Activated naive CD4-positive, alpha-beta T cell treated with Interleukin-2 at 50 U/mL for 16 hours (primary cell): ENCODE results near the gene FLT1.

Source experiments
- DNase-seq: peaks from one replicate; pipeline ENCODE4 v3.0.0-alpha.2; 2020

The FLT1 gene

DNA sequence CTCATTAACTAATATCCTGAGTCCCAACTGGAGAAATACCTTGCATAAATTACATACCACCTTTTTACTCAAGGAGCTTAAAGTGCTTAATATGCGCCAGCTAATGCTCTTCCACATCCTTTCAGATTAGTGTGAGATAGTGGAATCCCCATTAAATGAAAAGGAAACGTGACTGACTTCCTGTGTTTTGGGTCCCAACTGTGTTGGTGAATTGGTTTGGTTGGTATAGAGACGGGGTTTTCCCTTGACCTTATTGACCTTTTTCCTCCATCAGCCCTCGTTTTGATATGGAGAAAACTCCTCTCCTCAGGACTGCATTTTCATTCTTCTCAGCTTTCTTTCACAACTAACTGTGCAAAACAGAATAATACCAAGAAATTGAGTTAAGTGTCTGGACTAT is 193.1 kb downstream of the FLT1 start:
- no peak for DNase-seq

DNA sequence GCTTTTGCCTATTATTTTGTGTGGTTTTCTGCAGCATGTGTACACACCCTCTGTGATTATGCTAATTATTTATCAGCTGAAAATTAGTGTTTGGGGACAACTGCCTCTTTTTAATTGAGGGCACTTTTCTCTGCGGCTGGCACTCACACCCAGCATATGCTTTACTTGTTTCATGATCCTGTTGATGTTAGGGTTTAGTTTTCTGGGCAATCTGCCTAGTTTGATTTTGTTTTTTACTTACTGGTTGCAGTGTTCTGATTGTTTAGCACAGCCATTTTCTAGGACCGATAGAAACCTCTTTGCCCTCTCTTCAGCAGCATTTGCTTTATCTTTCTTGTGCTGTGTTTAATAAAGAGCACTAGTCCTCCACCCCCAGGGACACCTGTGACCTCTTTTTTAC is 195.0 kb downstream of the FLT1 start:
- DNase-seq: no peak

DNA sequence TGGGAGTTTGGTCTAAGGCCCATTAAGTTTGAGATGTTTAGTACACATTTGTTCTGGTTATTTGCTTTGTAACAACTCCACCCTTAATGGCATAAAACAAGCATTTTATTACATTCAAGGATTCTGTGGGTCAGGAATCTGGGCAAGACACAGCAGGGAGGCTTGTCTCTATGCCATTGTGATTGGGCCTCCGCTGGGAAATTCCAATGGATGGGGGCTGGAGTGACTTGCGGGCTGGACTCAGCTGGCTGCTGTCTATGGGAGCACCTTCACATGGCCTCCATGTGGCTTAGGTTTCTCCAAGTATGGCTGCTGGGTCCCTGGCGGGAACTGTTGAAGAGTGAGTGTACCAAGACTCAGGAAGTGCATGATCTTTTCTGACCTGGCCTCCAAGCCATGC is 197.6 kb downstream of the FLT1 start:
- no peak for DNase-seq

DNA sequence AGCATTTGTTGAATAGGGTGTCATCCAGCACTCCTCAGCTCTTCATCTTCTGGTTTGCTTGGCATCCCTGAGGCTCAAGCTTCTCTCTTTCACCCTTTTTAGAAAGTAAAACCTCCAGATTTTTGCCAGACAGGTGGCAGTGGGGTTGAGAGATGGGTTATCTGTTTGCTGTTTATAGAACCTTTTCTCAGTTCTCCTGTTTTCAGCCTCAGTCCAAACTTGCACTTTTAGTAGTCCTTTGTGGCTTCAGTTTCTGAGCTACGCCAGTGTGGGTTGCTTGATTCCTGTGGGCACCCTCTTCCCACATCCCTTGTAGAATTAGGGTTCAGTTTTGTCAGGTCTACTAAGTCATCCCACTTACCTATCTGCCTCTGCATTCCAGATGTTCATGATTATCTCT is 208.7 kb downstream of the FLT1 start:
- no peak for DNase-seq

DNA sequence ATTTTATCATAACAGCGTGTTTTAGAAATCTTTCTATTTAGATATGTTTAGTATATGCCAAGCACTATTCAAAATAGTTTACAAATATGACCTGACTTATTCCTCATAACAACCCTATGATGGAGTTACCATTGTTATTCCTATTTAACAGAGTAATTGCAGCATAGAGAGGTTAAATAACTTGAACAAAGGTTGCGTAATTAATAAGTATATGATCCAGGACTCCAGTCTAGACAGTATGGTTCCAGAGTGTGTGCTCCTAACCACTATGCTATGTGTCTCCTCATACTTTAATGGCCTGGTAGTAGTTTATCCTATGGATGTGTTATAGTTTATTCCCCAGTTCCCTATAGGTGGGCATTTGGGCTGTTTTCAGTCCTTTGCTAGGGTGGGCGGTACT is 211.3 kb downstream of the FLT1 start:
- no peak for DNase-seq

DNA sequence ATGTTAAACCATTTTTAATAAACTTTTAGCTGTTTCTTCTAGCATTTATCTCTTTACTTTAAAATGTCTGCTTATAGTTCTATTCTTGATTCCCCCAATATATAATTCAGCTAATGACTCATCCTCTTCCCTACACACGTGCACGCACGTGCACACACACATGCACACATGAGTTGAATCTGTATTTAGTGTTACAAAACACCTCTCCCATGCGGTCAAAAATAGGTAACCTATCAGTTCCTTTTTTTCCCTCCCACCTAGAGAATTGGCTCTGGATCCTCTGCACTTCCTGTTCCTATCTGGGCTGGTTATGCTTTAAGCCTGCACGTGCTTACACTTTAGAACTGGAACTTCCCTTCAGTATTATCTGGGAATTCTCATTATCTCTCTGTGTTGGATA is 212.5 kb downstream of the FLT1 start:
- no peak for DNase-seq

DNA sequence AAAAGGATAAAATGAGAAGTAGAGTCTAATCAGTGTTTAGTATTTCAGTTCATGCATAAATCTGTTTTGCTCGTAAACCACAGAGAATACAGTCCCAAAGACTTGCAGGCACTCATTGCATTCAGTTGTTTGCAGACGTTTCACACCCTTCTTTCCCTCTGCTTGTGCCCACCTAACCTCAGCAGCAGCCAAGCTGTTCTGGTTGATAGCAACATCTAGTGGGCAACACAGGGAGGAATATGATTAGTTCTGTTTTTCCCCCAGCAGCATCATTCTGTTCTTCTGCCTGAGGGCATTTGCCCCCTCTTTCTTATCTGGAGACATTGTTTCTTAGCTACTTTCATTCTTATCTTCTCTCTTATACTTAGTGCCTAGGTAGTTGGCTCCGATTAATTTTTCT is 221.0 kb downstream of the FLT1 start:
- DNase-seq: no peak

DNA sequence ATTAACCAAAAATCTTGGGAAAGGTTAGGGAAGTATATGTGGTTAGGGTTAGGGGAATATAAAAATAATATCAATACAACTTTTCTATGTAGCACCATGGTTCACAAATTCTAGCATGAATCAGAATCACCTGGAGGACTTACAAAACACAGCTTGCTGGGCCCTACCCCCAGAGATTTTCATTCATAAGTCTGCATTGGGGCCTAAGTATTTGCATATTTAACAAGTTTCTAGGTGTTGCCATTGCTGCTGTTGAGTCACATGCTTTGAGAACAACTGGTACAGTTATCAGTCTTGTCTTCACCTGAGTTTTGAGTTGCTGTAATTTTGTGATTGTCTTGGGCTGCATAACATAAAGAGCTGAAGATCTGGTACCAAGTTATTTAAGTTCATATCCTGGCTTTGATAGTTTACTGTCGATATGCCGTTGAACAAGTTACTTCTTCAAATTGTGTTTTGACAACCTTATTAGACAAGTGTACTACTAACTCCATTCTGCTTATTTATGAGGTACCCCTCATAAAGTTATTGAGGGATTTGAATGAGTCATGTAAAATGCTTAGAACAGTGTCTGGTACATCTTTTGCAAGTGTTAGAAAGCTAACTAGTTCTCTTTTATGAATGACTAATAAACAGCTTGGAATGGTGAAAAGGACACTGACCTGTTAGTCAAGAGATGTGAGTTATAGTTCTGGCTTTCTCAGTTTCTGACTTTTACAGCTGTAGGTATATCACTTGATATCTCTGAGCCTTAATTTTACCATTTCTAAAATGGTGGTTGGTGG is 223.7 kb downstream of the FLT1 start:
- DNase-seq: no peak

DNA sequence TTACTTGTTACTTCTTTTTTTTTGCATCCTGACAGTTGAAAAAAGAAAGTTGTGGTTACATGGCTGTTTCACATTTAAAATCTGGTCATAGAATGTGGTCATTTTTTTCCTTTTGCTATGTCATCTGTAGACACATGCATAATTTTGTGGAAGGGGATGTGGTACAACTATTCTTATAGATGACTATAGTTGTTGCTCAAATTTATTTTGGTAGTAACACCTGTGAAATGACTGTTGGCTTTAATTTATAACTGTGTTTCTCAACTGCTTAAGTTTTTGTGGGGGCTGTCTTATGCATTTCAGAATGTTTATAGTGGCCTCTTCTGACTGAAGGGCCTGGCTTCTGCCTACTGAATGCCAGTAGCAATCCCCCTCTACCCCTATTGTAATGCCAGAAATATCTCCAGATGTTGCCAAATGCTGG is 226.1 kb downstream of the FLT1 start:
- no peak for DNase-seq

DNA sequence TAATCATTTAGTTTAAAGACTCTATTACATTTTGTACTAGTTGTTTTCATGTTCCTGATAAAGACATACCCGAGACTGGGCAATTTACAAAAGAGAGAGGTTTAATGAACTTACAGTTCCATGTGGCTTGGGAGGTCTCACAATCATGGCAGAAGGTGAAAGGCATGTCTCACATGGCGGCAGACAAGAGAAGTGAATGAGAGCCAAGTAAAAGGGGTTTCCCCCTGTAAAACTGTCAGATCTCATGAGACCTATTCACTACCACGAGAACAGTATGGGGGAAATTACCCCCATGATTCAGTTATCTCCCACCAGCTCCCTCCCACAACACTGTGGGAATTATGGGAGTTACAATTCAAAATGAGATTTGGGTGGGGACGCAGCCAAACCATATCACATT is 227.4 kb downstream of the FLT1 start:
- no peak for DNase-seq

DNA sequence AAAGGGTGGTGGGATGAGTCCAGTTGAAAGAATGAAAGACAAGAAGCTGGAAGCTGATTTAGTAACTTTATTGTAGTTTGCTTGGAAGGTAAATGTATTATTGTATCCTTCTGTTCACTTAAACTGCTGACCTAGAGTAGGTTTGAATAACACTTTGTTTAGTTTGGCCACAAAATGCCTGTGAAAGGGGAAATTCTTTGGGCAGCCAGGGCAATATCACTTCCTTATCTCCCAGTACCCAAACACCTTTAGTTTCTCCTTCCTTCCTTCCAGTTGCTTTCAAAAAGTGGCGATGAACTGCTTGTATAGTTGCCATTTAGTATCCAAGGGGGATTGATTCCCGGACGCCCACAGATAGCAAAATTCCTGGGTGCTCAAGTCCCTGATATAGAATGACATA is 236.5 kb downstream of the FLT1 start:
- DNase-seq: no peak

DNA sequence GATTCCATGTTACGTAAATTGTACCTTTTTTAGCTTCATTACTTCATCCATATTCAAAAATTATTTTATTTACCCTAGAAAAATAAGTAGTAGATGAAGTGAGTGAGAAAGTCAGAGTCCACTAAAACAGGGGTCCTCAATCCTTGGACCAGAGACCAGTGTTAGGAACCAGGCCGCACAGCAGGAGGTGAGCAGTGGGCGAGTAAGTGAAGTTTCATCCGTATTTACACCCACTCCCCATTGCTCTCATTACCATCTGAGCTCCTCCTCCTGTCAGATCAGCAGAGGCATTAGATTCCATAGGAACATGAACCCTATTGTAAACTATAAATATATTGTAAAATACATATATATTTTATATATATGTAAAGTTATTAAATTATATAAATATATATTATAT is 237.6 kb downstream of the FLT1 start:
- DNase-seq: no peak

DNA sequence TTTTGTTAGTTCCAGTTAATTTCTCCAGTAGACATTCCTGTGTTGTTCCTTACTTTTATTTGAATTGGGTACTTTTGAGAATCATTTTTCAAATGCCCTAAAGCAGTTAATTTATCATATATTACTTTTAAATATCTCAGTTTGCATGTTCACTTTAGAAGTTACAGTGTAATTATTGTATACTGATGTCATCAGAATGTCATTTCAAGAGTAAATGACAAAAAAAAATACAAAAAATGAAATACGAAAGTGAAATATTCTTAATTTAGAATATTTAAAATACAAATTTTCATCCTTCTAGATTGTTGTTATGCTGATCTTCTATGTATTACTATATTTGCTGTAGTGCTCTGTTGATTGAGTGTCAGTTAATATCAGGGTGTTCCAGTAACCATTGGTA is 242.4 kb downstream of the FLT1 start:
- DNase-seq: no peak

DNA sequence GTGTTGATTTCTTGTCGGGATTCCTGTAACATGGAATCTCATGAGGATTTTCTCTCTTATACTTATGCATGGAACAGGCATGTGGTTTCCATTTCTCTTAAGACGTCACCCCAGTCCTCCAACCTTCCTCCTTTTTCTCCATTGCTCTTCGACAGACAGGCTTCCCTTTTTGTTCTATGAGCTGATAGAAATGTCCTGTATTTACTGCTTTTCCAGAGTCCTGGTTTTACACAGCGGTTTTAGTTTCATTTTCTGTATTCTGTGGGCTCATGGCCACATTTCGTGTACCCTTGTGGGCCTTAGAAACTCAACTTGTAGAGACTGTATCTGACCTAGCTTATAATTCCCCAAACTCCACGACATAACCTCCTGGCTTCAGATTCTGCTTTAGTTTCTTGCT is 243.5 kb downstream of the FLT1 start:
- no peak for DNase-seq

DNA sequence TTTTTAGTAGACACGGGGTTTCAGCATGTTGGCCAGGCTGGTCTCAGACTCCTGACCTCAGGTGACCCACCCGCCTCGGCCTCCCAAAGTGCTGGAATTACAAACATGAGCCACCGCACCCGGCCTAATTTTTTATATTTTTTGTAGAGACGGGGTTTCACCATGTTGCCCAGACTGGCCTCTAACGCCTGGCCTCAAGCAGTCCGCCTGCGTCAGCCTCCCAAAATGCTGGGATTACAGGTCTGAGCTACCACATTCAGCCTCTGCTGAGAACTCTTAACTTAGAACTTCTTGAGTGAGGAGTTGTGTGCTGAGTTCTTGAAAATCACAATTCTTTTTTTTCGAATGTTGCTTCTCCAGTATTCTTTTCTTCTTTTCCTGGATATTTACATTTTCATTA is 244.4 kb downstream of the FLT1 start:
- DNase-seq: no peak
